DOHH2 (cell line): Measurements from ENCODE around the gene SLC35F6.

Experiments
- H3F3A ChIP-seq: fragments of 200-600 bp; sonication (generic), shearing (Covaris generic); 2 replicates; pipeline ENCODE4 v1.6.0; 2016; ENCODE audit warnings: antibody characterized with exemption, mild to moderate bottlenecking; ENCODE audit not compliant: control insufficient read depth, insufficient read depth
- H3K27ac ChIP-seq: fragments of 200-600 bp; sonication (generic); 2 replicates; pipeline ENCODE4 v1.5.1; 2014; ENCODE audit warnings: low read depth, mild to moderate bottlenecking, low read length, moderate library complexity
- H3K27me3 ChIP-seq: fragments of 200-600 bp; sonication (generic); 2 replicates; pipeline ENCODE4 v1.6.1; 2014; ENCODE audit warnings: mild to moderate bottlenecking, low read length, mixed read lengths; ENCODE audit not compliant: control insufficient read depth
- H3K36me3 ChIP-seq: fragments of 200-600 bp; sonication (generic); 2 replicates; pipeline ENCODE4 v1.6.1; 2014; ENCODE audit warnings: mild to moderate bottlenecking, low read length, moderate library complexity, mixed read lengths; ENCODE audit not compliant: control insufficient read depth
- H3K4me1 ChIP-seq: fragments of 200-600 bp; sonication (generic); 2 replicates; pipeline ENCODE4 v1.6.1; 2014; ENCODE audit warnings: mild to moderate bottlenecking, low read length, mixed read lengths; ENCODE audit not compliant: control insufficient read depth
- H3K4me2 ChIP-seq: fragments of 200-600 bp; sonication (generic); 2 replicates; pipeline ENCODE4 v1.6.0; 2014; ENCODE audit warnings: mild to moderate bottlenecking, low read length, moderate library complexity
- H3K4me3 ChIP-seq: fragments of 200-600 bp; sonication (generic); 2 replicates; pipeline ENCODE4 v1.5.1; 2014; ENCODE audit warnings: mild to moderate bottlenecking, low read length, mixed read lengths
- H3K79me2 ChIP-seq: fragments of 200-600 bp; sonication (generic); 2 replicates; pipeline ENCODE4 v1.6.1; 2014; ENCODE audit warnings: mild to moderate bottlenecking, low read length, mixed read lengths; ENCODE audit not compliant: control insufficient read depth
- H3K9me2 ChIP-seq: fragments of 200-600 bp; sonication (generic); replicated peaks from 2 replicates; pipeline ENCODE4 v1.6.1; 2014; ENCODE audit warnings: mild to moderate bottlenecking, low read length, mixed read lengths; ENCODE audit not compliant: control insufficient read depth
- H3K9me3 ChIP-seq: fragments of 200-600 bp; sonication (generic); 2 replicates; pipeline ENCODE4 v1.6.1; 2014; ENCODE audit warnings: antibody characterized with exemption, low read length, mixed read lengths; ENCODE audit not compliant: control insufficient read depth, insufficient read depth
- H4K20me1 ChIP-seq: fragments of 200-600 bp; sonication (generic); 2 replicates; pipeline ENCODE4 v1.6.0; 2014; ENCODE audit warnings: low read depth, mild to moderate bottlenecking, antibody characterized with exemption, low read length, moderate library complexity; ENCODE audit not compliant: control insufficient read depth, insufficient read depth
- CTCF ChIP-seq: fragments of 200-600 bp; sonication (generic); IDR thresholded peaks from one replicate; pipeline ENCODE4 v1.5.1; 2014; ENCODE audit warnings: antibody characterized with exemption, mild to moderate bottlenecking, low read depth, low read length; ENCODE audit not compliant: poor library complexity, severe bottlenecking
- EZH2phosphoT487 ChIP-seq: fragments of 200-600 bp; sonication (generic); IDR thresholded peaks from 2 replicates; pipeline ENCODE4 v1.6.1; 2017; ENCODE audit warnings: borderline replicate concordance, mild to moderate bottlenecking, antibody characterized with exemption, low read length, moderate library complexity, mixed read lengths

The SLC35F6 gene

GRCh38 chr2:26784570-26785234, 20.6 kb downstream of the SLC35F6 start:
- Histone ChIP-seq H3K9me2 (no peaks in the 10 kb centered on the region), H3K9me3 (no peaks in the 10 kb centered on the region; the same call in 1 of the 2 replicates), H3K4me2 (peak overlapping the region; percentile 88), H3K27me3 (no peaks in the 10 kb centered on the region), H3K4me3 (peak overlapping the region; percentile 74), H3K36me3 (peaks cover 37% of the 10 kb centered on the region), H3K79me2 (peaks cover 38% of the 10 kb centered on the region), H4K20me1 (no peaks in the 10 kb centered on the region), H3K4me1 (peaks cover 25% of the 10 kb centered on the region), H3K27ac (no peak overlapping the region), H3F3A (no peaks in the 10 kb centered on the region)
- TF ChIP-seq CTCF: no peak
- TF ChIP-seq EZH2phosphoT487: no peak

- no peaks in the 10 kb centered on the region for H3F3A ChIP-seq
- peak within 1 kb of the TSS; percentile 88 for H3K4me2 ChIP-seq
- peaks cover 25% of the 10 kb centered on the region for H3K4me1 ChIP-seq
- H3K27ac ChIP-seq: peak within 1 kb of the TSS; percentile 69
- H3K79me2 ChIP-seq: peaks cover 47% of the 10 kb centered on the region
- no peaks in the 10 kb centered on the region for H3K9me2 ChIP-seq
- H3K27me3 ChIP-seq: no peaks in the 10 kb centered on the region
- H3K4me3 ChIP-seq: peak within 1 kb of the TSS; percentile 87
- H4K20me1 ChIP-seq: 0 out of 2 replicates have a peak, but pooled peaks cover 1% of the 10 kb centered on the region
- peaks cover 2% of the 10 kb centered on the region; the same call in 1 of the 2 replicates for H3K9me3 ChIP-seq
- no peak for TF ChIP-seq CTCF
- TF ChIP-seq EZH2phosphoT487: no peak
- H3K36me3 ChIP-seq: peaks cover 38% of the 10 kb centered on the region
Measured at GRCh38 chr2:26785431-26786206, 21.5 kb downstream of the SLC35F6 start, which contains the start of gene CENPA. CENPA (plus strand) TSS chr2:26786056; CDS start chr2:26786197, 141 bp downstream.

DNA sequence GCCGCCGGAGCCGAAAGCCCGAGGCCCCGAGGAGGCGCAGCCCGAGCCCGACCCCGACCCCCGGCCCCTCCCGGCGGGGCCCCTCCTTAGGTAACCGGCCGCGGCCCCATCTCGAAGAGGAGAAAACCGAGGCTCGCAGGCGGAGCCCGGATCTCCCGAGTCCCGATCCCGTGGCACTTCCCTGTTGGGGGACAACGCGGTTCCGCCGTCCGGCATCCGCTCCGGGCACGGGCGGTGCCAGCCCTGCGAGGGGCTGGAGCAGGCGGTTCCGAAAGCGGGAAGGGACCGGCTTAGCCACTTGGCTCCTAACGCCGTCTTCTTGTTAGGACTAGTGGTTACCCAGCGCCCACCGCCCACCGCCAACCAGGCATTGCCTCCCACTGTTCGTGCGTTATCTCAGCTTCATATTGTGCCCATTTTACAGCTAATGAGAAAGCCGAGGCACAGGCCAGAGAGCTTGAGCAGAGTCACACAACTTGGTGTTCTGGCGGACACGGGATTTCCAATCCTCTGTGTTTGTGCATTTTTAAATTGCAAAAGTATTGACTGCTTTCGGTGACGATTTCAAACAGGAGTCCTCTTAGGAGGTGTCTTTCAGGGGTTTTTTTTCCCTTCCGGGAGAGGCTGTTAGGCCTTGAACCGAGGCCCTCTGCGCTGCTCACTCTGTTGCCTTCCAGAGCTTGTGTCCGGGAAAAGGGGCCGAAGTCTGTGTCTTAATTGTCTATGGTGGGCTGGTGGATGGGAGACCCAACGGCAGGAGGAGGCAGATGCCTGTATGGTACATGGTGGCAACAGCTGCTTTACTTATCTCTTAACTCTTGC, 22.3 kb downstream of the SLC35F6 start:
- Histone ChIP-seq H3K9me2 (no peaks in the 10 kb centered on the region), H3F3A (no peaks in the 10 kb centered on the region), H3K4me2 (peak overlapping the region; percentile 83), H3K36me3 (peaks cover 44% of the 10 kb centered on the region), H3K27me3 (no peaks in the 10 kb centered on the region), H3K27ac (peak overlapping the region; percentile 69), H4K20me1 (0 out of 2 replicates have a peak, but pooled peaks cover 3% of the 10 kb centered on the region), H3K79me2 (peaks cover 55% of the 10 kb centered on the region), H3K4me1 (peaks cover 25% of the 10 kb centered on the region), H3K9me3 (peaks cover 3% of the 10 kb centered on the region; the same call in 1 of the 2 replicates), H3K4me3 (peak overlapping the region; percentile 87)
- TF ChIP-seq CTCF (no peak), EZH2phosphoT487 (no peak)
